Left renal cortex interstitium (tissue), 4 donors: ENCODE measurements around the gene ADCY6. TPM values are rescaled to one million over a fixed set of nuclear protein-coding genes. Genes with fewer than 3 reads are reported as not detected.
"Not testable (repeated sequence)": the region's sequence is repeated elsewhere in the genome, so short reads cannot be mapped to it uniquely, and the experiment has no call there.

ENCODE experiments used
- DNase-seq, 4 donors: peaks; one replicate each; pipeline ENCODE4 v3.0.0-alpha.2; 2013; ENCODE audit warnings: low read depth in 4 of 4, low spot score in 2 of 4, missing footprints in 1 of 4
- polyA plus RNA-seq, 4 donors: library from polyadenylated mRNA; unstranded; fragments of 120-200 nt; gene quantifications; one replicate each; pipeline ENCODE4 v1.2.1, GENCODE V29; 2013; ENCODE audit not compliant: insufficient read length in 4 of 4

The ADCY6 gene
- polyA plus RNA-seq, 4 donors, result 74.9 to 114 (median 97.7) TPM

DNA sequence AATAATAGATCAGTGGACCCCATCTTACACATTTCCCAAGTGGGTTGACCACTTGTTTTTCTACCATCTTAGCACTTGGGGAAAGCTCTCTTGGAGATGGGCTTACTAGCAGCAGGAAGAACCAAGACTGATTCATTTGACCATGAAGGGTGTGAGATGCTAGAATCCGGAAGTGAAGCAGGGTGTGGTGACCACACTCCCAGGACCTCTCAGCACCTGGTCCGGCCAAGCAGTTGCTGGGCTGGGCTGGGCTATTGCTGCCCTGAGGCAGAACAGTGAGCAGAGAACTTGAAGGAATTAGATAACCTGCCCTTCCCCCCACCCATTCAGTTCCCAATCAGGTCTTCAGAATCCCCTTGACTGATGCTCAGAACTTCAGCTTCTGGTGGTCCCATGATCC, 24.4 kb downstream of the ADCY6 start:
- no peak for DNase-seq

DNA sequence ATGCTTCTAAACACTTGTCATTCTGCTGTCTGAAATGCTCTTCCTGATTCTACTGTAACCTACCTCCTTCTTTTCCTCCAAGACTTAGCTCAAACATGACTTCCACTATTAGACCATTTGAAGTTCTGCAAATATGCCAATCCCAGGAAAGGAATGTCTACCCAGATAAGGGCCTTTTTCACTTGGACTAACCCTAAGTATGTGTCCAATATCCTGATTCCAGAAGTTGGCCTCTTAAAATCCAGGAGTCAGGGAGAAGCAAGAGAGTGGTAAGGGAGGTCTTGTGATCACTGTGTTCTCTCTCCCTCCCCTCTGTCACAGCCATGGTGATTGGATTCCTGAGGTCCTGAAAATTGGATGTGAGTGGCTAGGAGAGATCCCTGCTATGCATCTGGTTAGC, 30.2 kb downstream of the ADCY6 start:
- no peak for DNase-seq

DNA sequence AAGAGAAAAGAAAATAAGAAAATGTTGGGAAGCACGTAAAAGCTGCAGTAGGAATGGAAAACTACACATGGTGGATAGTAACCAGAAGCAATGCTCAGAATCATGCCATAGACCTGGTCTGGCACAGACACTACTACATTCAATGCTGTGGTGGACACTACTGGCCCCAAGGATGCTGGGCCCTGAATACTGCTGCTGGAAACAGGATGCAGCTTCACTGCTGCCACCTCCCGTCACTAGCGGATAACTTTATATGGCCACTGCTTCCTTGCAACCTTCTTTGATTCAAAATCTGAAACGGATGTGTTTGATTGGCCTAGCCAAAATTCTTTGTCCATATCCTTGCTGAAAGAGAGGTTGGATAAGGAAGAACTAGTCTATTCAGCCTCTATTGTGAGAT, 30.7 kb downstream of the ADCY6 start:
- no peak for DNase-seq

DNA sequence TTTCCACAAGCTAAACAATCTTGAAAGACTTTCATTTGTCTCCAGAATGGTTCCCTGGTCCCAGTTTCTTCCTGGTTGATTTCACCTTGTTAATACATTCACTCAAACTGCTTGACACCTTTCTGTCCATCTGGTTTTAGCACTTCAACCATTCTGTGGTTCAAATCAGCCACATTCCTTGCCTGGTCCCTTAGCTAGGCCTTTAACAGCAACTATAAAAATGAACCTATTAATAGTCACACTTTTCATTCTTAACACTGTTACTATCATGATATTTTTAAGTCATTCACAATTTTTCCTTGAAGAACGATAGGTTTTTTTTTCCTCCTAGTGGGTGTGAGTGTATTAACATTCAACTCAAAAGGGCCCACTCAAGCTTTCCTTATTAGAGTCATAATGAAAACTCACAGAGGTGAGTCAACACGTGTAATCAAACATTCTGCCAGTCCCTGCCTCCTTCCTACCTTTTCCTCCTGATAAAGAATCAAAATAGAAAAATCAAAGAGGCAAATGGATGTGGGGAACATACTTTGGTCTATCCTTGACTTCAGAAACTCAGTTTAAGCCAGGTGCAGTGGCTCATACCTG, 38.0 kb downstream of the ADCY6 start:
- no peak for DNase-seq

DNA sequence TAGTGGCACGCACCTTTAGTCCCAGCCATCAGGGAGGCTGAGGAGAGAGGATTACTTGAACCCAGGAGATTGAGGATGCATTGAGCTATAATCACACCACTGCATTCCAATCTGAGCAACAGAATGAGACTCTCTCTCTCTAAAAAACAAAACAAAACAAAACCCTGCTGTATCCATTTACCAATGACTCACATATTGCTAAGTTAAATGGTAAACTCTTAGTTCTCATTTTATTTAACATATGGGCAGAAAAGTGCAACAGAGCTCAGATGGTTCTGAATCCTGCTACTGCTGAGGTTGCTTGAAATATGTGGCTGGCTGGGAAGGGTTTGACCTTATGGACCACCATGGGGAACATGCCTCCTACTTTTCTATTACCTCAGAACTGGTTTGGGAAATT, 38.7 kb downstream of the ADCY6 start:
- DNase-seq, result no peak

DNA sequence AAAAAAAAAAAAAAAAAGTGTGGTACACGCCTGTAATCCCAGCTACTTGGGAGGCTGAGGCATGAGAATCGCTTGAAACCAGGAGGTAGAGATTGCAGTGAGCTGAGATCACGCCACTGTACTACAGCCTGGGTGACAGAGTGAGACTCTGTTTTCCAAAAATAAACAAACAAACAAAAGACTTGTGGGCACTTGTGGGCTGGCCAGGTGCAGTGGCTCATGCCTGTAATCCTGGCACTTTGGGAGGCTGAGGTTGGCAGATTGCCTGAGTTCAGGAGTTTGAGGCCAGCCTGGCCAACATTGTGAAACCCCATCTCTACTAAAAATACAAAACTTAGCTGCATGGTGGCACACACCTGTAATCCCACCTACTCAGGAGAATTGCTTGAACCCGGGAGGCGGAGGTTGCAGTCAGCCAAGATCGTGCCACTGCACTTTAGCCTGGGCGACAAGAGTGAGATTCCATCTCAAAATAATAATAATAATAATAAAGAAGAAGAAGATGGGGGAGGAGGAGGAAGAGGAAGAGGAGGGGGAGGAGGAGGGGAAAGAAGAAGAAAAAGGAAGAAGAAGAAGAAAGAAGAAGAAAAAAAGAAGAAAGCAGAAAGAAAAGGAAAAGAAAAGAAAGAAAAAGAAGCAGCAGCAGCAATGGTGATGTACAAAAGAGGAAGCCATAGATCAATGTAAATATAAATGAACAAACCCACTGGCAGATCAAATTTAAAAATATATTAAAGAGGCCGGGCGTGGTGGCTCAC, 44.5 kb downstream of the ADCY6 start:
- DNase-seq, result no peak

DNA sequence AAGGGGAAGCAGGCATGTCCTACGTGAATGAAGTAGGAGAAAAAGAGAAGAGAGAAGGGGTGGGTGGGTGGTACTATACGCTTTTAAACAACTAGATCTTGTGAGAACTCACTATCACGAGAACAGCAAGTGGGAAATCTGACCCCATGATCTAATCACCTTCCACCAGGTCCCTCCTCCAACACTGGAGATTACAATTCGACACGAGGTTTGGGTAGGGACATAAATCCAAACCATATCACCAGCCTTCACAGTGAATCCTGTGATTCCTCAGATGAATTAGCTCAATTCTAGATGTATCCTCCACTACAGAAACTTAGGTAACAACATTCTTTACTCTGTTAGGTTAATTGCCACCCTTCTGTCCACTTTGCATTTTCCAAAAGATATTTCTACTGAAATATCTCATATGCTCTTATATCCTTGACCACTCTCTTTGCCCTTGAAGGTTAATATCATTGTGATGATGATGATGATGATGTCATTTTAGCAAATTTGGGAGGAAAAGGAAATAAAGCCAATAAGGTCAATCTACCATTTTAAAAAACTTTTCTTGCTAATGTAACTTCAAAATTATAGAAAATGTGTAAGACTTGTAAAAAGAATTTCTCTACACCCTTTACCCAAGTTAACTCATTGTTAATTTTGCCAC, 49.1 kb downstream of the ADCY6 start:
- DNase-seq, result no peak

DNA sequence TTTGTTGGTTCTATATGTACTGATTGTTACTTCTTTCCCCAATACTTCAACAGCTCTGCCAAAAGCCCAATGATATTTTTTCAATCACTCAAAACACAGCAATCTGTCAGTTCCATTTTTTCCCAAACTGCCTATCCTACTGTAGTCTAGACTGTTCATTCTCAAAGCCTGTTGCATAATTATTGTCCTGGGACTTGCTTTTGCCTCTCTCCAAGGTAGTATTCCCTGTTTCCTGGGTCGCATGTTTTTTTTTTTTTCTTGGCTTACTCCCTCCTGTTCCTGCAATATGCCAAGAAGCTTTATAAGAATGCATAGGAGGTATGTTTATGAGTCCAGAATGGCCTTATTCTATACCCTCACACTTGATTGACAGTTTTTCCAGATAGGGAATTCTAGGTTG, 52.4 kb downstream of the ADCY6 start:
- DNase-seq, result no peak

DNA sequence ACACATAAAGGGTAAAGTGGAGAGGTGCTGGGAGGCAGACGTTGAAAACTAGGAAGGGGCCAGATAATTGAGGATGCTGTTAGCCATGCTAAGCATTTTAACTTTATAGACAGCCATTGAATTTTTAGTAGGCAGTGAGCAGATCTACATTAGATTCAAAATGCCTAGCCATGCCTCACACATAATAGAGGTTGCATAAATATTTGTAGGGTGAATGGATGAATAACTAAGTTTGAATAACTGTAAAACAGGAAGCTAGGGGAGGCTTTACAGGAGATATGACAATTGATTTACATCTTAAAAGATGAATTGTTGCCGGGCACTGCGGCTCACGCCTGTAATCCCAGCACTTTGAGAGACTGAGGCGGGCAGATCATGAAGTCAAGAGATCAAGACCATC, 60.1 kb downstream of the ADCY6 start:
- no peak for DNase-seq

DNA sequence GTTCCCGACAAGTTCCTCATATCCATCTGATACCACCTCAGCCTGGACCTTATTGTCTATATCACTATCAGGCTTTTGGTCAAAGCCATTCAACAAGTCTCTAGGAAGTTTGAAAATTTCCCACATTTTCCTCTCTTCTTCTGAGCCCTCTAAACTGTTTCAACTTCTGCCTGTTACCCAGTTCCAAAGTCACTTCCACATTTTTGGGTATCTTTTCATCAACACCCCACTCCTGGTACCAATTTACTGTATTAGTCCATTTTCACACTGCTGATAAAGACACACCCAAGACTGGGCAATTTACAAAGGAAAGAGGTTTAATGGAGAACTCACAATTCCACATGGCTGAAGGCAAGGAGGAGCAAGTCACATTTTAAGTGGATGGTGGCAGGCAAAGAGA, 68.2 kb downstream of the ADCY6 start:
- DNase-seq, result not testable (repeated sequence)

DNA sequence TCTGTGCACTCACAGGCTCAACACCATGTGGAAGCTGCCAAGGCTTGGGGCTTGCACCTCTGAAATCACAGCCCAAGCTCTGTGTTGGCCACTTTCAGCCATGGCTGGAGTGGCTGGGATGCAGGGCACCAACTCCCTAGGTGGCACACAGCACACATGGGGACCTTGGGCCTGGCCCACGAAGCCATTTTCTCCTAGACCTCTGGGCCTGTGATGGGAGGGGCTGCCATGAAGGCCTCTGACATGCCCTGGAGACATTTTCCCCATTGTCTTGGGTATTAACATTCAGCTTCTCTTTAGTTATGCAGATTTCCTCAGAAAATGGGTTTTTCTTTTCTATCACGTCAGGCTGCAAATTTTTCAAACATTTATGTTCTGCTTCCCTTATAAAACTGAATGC, 68.7 kb downstream of the ADCY6 start:
- DNase-seq, result not testable (repeated sequence)

DNA sequence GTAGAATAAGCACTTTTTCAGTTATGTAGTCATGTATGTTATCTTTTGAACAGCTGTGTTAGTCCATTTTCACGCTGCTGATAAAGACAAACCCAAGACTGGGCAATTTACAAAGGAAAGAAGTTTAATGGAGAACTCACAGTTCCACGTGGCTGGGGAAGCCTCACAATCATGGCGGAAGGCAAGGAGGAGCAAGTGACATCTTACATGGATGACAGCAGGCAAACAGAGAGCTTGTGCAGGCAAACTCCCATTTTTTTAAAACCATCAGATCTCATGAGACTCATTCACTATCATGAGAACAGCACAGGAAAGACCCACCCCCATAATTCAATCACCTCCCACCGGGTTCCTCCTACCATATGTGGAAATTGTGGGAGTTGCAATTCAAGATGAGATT, 69.9 kb downstream of the ADCY6 start:
- not testable (repeated sequence) for DNase-seq

DNA sequence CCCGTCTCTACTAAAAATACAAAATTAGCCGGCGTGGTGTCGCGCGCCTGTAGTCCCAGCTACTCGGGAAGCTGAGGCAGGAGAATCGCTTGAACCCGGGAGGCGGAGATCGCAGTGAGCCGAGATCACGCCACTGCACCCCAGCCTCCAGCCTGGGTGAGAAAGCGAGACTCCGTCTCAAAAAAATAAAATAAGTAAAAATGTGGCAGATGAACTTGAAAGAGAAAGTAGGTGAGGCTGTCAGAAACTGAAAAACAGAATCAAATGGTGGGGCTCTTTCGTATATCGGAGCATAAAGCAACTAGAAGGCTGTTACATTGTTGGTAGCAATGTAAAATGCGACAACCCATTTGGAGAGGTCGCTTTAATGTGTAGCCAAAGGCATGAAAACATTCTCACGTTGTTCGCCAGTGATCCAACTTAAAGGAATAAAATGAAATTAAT, 71.6 kb downstream of the ADCY6 start:
- DNase-seq, result peak in 1 of 4 donors; percentile 23

DNA sequence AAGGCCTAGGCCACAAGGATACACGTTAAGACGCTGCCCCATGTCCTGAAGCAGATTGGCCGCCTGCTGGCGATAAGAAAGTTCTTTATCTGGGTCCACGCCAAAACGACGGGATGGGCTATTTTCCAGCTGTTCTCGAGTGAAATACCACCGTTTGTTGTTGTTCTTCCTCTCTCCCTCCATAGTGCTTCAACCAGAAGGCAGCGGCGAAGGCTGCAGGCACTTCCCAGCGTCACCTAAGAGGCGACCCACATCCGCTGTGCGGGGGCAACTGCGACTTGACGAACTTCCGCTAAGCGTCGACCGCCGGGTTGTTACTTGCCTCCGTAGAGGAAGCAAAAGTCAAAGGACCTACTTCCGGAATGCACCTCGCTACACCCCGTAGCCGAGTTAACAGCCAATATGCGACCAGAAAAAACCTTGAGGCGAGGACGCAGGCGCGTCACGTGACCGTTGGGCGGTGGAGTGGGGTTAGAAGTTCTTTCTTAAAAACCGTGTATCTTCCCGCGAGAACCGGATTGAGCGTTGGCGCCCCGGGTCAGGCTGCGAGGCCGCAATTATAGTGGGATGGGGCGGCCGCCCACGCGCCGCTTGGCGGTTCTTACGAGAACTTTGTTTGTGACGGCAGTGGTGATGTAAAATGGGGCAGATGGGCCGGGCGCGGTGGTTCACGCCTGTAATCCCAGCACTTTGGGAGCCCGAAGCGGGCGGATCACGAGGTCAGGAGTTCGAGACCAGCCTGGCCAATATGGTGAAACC, 72.2 kb downstream of the ADCY6 start, which contains the start of gene CCNT1:
Gene CCNT1, minus strand, starts transcription at position 215 of the 759 bp plus-strand sequence. Its CDS starts 32 bp downstream, at position 183.
- DNase-seq, result peak; percentile 96 to 99 (median 99)

Other genes starting within 250 kb of the ADCY6 start
- not detected for gene LALBA, start 219.0 kb downstream of the ADCY6 start, polyA plus RNA-seq
- gene KANSL2, start 106.9 kb downstream of the ADCY6 start, polyA plus RNA-seq, result 10 to 100 TPM; 49.8 to 59.2 (median 53.7) TPM
- 10 to 100 TPM; 25.3 to 35.6 (median 31.1) TPM for gene CCNT1, start 72.4 kb downstream of the ADCY6 start, polyA plus RNA-seq
- 10 to 100 TPM; 47.8 to 72.5 (median 58.4) TPM for gene CACNB3, start 29.4 kb upstream of the ADCY6 start, polyA plus RNA-seq
- 100 to 1,000 TPM in 3 of 4 donors, 10 to 100 TPM in 1; 88.3 to 111 (median 109) TPM for gene DDX23, start 63.1 kb upstream of the ADCY6 start, polyA plus RNA-seq
- 1 to 10 TPM; 2.7 to 3.7 (median 3.3) TPM for gene RND1, start 76.8 kb upstream of the ADCY6 start, polyA plus RNA-seq
- 10 to 100 TPM in 3 of 4 donors, 1 to 10 TPM in 1; 9.0 to 22.6 (median 16.1) TPM for gene FKBP11, start 136.4 kb upstream of the ADCY6 start, polyA plus RNA-seq
- gene ARF3, start 168.4 kb upstream of the ADCY6 start, polyA plus RNA-seq, result 100 to 1,000 TPM; 129 to 147 (median 136) TPM
- under 1 TPM; 0.07 to 0.16 (median 0.08) TPM for gene WNT10B, start 182.6 kb upstream of the ADCY6 start, polyA plus RNA-seq
- gene WNT1, start 189.2 kb upstream of the ADCY6 start, polyA plus RNA-seq, result not detected
- gene DDN, start 210.3 kb upstream of the ADCY6 start, polyA plus RNA-seq, result 10 to 100 TPM; 74.2 to 97.8 (median 84.6) TPM
- 10 to 100 TPM; 70.5 to 89.8 (median 77.6) TPM for gene PRKAG1, start 229.7 kb upstream of the ADCY6 start, polyA plus RNA-seq